AG09319 (cell line): ENCODE results near the gene BCL7B.

ENCODE experiments used
- DNase-seq: peaks from one replicate; pipeline ENCODE4 v3.0.0-alpha.2; 2010; ENCODE audit warnings: low read depth; ENCODE audit errors: extremely low read depth
- TF ChIP-seq, protein P1 (sequence below): IDR thresholded peaks from 2 replicates; pipeline ENCODE4 v1.5.1; 2011; ENCODE audit warnings: low read depth, mild to moderate bottlenecking, inconsistent platforms, low read length, moderate library complexity

BCL7B gene

DNA sequence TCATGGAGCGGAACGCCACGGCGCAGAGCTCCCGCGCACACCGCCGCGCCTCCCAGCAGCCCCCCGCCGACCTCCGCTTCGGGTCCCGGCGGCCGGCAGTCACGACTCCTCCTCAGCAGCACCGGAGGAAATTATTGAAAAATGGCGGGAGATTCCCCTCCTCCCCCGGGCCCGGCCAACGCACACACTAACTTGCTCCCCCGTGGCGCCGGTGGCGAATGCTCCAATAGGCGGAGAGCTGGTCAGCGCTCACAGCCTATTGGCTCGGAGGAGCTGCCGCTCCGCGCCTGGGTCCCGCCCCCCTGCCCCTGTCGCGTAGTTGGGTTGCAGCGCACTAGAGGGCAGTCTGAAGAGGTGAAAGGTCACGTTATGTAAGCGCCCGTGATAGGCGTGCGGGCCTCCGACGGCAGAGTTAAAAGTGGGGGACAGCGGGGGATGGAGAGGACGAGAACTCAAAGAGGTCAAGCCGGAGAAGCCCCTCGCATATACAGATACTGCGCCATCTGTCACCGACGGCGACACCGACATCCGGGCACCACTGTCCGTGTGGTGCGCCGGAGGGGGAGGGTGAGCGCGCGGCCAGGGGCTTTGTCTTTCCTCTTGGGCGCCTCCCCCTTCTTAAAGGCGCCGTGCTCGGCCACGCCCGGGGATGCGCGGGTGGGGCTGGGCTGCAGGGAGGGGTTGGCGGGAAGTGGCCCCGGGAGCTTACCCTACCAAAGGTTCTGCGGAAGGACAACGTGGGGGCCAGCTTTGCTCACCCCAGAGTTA is 35.2 kb downstream of the BCL7B start, which contains the start of gene BAZ1B:
Gene BAZ1B (minus strand): TSS at position 189 of the 768 bp plus-strand sequence. CDS start 360 bp downstream, outside the sequence.
- peak; percentile 95 for DNase-seq
- TF ChIP-seq, protein P1, sequence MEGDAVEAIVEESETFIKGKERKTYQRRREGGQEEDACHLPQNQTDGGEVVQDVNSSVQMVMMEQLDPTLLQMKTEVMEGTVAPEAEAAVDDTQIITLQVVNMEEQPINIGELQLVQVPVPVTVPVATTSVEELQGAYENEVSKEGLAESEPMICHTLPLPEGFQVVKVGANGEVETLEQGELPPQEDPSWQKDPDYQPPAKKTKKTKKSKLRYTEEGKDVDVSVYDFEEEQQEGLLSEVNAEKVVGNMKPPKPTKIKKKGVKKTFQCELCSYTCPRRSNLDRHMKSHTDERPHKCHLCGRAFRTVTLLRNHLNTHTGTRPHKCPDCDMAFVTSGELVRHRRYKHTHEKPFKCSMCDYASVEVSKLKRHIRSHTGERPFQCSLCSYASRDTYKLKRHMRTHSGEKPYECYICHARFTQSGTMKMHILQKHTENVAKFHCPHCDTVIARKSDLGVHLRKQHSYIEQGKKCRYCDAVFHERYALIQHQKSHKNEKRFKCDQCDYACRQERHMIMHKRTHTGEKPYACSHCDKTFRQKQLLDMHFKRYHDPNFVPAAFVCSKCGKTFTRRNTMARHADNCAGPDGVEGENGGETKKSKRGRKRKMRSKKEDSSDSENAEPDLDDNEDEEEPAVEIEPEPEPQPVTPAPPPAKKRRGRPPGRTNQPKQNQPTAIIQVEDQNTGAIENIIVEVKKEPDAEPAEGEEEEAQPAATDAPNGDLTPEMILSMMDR, result no peak; the same call in 1 of the 2 replicates

DNA sequence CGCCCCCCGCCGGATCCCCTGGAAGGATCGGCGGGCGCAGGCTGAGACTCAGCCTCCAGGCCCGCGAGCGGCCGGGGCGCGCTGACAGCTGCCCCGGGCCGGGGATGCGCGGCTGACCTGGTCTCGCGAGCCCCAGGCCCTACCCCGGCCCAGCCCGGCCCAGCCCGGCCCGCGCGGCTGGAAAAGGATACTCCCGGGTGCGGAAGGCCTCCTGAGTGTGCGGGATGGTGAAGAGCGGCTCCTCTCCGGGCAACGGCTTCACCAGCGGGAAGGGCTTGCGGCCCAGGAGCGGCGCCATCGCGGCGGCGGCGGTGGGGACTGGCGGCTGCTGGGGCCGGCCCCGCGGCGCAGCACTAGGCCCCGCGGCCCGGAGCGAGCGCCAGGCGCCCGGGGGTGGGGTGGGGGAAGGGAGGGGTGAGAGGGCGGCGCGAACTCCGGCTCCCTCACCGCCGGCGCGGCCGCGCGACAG is 35.8 kb downstream of the BCL7B start:
- TF ChIP-seq, protein P1, result no peak
- DNase-seq, result no peak

DNA sequence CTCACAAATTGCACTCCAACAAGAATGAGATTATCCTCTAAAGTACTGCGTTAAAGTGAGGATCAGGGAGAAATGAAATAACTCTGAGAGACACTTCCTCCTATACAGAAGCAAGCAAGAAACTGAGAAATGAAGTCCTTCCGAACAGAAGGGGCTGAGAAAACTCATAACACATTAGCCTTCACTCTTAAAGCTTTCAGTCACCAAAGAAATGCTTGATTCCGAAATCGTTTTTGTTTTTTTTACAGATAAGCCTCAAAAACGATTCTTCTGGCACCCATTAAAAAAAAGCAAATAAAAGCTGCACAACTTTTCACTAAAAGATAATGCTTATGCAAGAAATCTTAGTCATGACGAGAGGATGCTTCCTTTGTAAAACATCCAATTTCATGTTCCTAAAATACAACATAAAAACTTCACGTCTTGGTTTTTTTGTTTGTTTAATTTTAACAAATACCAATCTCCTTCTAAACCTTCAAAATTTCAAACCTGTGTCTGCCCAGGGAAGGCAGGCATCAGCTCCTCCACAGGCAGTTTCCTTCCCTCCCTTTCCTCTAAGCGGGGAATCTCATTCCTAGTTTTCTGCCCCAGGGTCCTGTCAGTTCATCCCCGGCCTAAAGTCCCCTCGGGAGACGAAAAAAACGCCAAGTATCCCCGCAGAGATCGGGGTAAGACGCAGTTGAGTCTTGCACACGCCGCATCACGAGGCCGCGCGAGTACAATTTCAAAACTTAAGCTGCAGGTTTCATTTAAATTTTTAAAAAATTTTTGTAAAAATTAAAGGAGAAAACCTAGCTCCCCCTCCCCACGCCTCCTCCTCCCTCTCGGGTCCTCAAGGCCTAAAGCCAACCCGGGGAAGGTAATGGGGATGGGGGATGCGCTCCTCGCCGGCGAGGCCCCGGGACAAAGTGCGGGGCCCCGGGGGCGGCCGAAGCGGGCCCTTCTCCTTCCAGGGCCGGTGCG is 36.5 kb downstream of the BCL7B start:
- TF ChIP-seq, protein P1, result no peak
- DNase-seq, result no peak

DNA sequence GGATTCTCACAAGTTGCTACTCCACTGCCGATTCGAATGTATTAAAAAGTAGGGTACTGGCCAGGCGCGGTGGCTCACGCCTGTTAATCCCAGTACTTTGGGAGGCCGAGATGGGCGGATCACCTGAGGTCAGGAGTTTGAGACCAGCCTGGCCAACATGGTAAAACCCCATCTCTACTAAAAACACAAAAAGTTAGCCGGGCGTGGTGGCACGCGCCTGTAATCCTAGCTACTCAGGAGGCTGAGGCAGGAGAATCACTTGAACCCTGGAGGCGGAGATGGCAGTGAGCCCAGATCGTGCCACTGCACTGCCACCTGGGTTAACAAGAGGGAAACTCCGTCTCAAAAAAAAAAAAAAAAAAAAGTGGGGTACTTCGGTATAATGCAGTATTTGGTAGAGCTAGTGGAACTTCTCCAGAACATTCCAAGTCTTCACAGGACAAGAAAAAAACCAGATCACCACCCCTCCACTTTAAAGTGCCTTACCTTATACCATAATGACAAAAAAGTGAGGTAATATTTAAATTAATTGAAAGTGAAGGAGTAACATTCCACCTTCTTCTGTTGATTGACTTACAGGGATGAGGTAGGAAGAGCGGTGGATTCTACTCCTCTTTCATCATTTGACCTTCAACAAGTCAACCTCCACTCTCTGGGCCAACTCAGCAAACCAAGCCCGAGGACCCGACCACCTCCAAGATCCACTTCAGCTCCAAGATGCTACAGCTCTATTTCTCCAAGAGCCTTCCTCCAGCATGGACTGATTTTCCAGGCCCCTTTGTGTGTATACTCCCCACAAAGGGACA is 37.4 kb downstream of the BCL7B start:
- DNase-seq, result no peak
- TF ChIP-seq, protein P1, result no peak

DNA sequence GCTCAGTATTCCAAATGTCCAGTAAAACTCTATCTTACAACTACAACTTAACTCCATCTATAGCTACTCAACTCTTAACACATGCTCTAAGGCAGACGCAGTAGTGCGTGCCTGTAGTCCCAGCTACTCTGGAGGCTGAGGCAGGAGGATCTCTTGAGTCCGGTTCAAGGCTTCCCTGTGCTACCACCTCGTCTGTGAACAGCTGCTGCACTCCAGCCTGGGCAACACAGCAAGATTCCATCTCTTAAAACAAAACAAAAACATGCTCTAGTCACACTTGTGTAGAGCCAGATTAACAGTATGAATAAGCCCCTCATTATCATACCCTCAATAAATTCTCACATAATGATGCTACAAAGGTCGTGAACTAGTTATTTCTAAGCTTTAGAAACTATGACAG is 39.0 kb downstream of the BCL7B start:
- TF ChIP-seq, protein P1, result no peak
- DNase-seq, result no peak

DNA sequence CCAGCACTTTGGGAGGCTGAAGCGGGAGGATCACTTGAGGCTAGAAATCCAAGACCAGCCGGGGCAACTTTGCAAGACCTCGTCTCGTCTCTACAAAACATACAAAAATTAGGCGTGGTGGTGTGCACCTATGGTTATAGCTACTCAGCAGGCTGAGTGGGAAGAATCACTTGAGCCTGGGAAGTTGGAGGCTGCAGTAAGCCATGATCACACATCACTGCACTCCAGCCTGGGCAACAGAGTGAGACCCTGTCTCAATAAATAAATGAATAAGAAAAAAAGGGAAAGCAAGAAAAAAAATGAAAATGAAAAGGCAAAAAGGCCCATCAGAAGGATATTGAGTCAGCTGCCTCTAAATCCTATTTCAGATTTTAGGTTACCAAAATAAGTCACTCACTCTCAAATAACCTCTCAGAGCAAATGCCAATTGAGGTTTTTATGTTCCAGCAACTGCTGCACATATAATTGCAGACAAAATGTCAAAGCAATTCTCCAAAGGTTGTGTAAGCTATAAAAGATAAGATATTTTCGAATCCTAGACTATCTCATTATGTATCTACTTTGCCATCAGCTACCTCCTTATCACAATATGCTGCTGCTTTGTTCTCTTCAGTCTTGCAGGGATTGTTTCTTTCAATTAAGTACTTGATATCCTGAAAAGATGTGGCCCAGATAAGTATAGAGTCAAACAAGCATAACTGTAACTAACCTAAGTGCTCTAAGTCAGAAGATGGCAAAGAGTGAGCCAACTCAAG is 40.1 kb downstream of the BCL7B start:
- DNase-seq, result no peak
- TF ChIP-seq, protein P1, result no peak
